ENCODE results near the gene SGTA. TPM values are rescaled to one million over a fixed set of nuclear protein-coding genes. Genes with fewer than 3 reads are reported as not detected.

The SGTA gene
- total RNA-seq, 1 donor from 2014 or later, result 47.3 TPM

DNA sequence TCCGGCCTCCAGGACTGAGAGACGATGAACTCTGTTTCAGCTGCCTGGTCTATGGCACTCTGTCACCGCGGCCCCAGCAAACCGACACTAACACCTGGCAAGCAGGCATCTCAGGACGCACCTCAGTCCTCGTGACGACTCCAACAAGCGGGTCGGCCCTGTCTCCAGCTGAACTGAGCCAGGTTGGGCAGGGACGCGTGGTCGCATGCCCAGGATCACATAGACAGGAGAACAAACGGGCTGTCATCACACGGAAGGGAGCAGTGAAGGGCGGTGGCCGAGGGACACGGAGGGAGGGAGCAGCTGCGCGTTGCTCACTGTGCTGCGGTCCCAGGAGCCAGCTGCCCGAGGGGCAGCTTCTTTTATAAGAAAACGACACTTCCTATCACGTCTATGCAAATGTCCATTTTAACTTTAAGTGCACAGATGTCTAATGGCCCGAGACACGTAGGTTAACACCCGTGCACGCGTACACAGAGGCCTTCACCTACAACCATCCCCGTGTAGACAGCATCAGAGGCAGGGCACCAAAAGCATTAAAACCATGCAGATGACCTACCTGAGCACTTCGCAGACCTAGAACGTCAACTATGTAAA lies 8.9 kb downstream of the SGTA start:
- TF ChIP-seq, protein P1, sequence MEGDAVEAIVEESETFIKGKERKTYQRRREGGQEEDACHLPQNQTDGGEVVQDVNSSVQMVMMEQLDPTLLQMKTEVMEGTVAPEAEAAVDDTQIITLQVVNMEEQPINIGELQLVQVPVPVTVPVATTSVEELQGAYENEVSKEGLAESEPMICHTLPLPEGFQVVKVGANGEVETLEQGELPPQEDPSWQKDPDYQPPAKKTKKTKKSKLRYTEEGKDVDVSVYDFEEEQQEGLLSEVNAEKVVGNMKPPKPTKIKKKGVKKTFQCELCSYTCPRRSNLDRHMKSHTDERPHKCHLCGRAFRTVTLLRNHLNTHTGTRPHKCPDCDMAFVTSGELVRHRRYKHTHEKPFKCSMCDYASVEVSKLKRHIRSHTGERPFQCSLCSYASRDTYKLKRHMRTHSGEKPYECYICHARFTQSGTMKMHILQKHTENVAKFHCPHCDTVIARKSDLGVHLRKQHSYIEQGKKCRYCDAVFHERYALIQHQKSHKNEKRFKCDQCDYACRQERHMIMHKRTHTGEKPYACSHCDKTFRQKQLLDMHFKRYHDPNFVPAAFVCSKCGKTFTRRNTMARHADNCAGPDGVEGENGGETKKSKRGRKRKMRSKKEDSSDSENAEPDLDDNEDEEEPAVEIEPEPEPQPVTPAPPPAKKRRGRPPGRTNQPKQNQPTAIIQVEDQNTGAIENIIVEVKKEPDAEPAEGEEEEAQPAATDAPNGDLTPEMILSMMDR (IDR thresholded peaks at IDR 0.05), result no peak
- intact Hi-C loops (cut with micrococcal nuclease), result no loop called here
- peaks cover 13% of the 10 kb centered on the region for H3K36me3 Mint-ChIP-seq (ENCODE audit: low read depth)
- POLR2A ChIA-PET, result no interaction called here
- ATAC-seq (ENCODE audit: low read depth), result peak; percentile 47
- H3K4me3 Mint-ChIP-seq, result peak overlapping the region; percentile 26
- no peaks in the 10 kb centered on the region for H3K9me3 Mint-ChIP-seq
- CTCF ChIA-PET, result no interaction called here
- no peak for DNase-seq
- H3K4me1 Mint-ChIP-seq, result peaks cover 42% of the 10 kb centered on the region
- peak overlapping the region; percentile 52 for H3K27ac Mint-ChIP-seq
- H3K27me3 Mint-ChIP-seq, result no peaks in the 10 kb centered on the region

GRCh38 chr19:2771786-2772674 lies 11.0 kb downstream of the SGTA start:
- Mint-ChIP-seq H3K4me3 (no peak overlapping the region), H3K27me3 (no peaks in the 10 kb centered on the region), H3K4me1 (peaks cover 34% of the 10 kb centered on the region), H3K9me3 (no peaks in the 10 kb centered on the region), H3K27ac (no peak overlapping the region), H3K36me3 (ENCODE audit: low read depth) (peaks cover 9% of the 10 kb centered on the region)
- intact Hi-C loops (cut with micrococcal nuclease), result no loop called here
- TF ChIP-seq, protein P1 (IDR thresholded peaks at IDR 0.05), result no peak
- POLR2A ChIA-PET, result no interaction called here
- no peak for DNase-seq
- ATAC-seq (ENCODE audit: low read depth), result no peak
- CTCF ChIA-PET, result no interaction called here

GRCh38 chr19:2770055-2771013 lies 12.7 kb downstream of the SGTA start:
- TF ChIP-seq, protein P1 (IDR thresholded peaks at IDR 0.05), result no peak
- no peak for ATAC-seq (ENCODE audit: low read depth)
- Mint-ChIP-seq H3K9me3 (no peaks in the 10 kb centered on the region), H3K27me3 (no peaks in the 10 kb centered on the region), H3K36me3 (ENCODE audit: low read depth) (peaks cover 15% of the 10 kb centered on the region), H3K4me3 (no peak overlapping the region), H3K27ac (no peak overlapping the region), H3K4me1 (peaks cover 22% of the 10 kb centered on the region)
- intact Hi-C loops (cut with micrococcal nuclease), result no loop called here
- ChIA-PET CTCF (no interaction called here), POLR2A (no interaction called here)
- DNase-seq, result no peak

DNA sequence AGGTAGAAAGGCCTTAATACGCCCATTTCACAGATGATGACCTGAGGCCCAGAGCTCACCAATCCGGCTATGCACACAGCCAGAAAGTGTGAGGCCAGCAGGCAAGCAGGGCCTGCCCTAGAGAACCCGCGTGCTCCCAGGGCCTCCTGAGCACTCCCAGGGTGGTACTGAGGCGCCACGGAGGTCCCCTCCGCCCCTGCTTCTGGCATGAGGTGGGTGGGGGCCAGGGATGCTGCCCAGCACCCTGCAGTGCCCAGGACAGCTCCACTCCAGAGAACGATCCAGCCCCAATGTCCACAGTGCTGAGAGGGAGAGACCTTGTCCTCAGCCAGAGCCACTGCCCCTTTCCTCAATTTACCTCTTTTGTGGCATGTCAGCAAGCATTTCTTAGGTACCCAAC lies 13.9 kb downstream of the SGTA start:
- ATAC-seq (ENCODE audit: low read depth) (no peak), DNase-seq (no peak)
- intact Hi-C loops (cut with micrococcal nuclease), result no loop called here
- no peaks in the 10 kb centered on the region for H3K9me3 Mint-ChIP-seq
- no peaks in the 10 kb centered on the region for H3K27me3 Mint-ChIP-seq
- no peak overlapping the region for H3K27ac Mint-ChIP-seq
- peaks cover 21% of the 10 kb centered on the region for H3K36me3 Mint-ChIP-seq (ENCODE audit: low read depth)
- ChIA-PET CTCF (no interaction called here), POLR2A (no interaction called here)
- H3K4me3 Mint-ChIP-seq, result no peak overlapping the region
- TF ChIP-seq, protein P1 (IDR thresholded peaks at IDR 0.05), result no peak
- peaks cover 11% of the 10 kb centered on the region for H3K4me1 Mint-ChIP-seq
